Duodenal mucosa (tissue), 2 donors: ENCODE data around the gene LBHD2.

Experiments
- H3K27ac ChIP-seq: one replicate; pipeline ENCODE4 v1.7.0; 2013; ENCODE audit warnings: low read depth, low read length
- H3K27me3 ChIP-seq, 2 donors: one replicate each; pipeline ENCODE4 v1.7.0; 2013; ENCODE audit warnings: low read length in 2 of 2, control low read depth in 1 of 2; ENCODE audit not compliant: insufficient read depth in 2 of 2, control insufficient read depth in 1 of 2
- H3K36me3 ChIP-seq, 2 donors: one replicate each; pipeline ENCODE4 v1.7.0; 2013; ENCODE audit warnings: low read length in 2 of 2, control low read depth in 1 of 2; ENCODE audit not compliant: insufficient read depth in 2 of 2, control insufficient read depth in 1 of 2
- H3K4me1 ChIP-seq, 2 donors: one replicate each; pipeline ENCODE4 v1.7.0; 2013; ENCODE audit warnings: low read length in 2 of 2, control low read depth in 1 of 2; ENCODE audit not compliant: insufficient read depth in 2 of 2, control insufficient read depth in 1 of 2
- H3K4me3 ChIP-seq, 2 donors: one replicate each; pipeline ENCODE4 v1.7.0; 2013; ENCODE audit warnings: low read length in 2 of 2, low read depth in 1 of 2
- H3K9ac ChIP-seq, 2 donors: one replicate each; pipeline ENCODE4 v1.7.0; 2013; ENCODE audit warnings: low read length in 2 of 2, low read depth in 1 of 2
- H3K9me3 ChIP-seq, 2 donors: one replicate each; pipeline ENCODE4 v1.7.0; 2013; ENCODE audit warnings: low read length in 2 of 2, control low read depth in 1 of 2; ENCODE audit not compliant: control insufficient read depth in 1 of 2

Gene LBHD2

DNA sequence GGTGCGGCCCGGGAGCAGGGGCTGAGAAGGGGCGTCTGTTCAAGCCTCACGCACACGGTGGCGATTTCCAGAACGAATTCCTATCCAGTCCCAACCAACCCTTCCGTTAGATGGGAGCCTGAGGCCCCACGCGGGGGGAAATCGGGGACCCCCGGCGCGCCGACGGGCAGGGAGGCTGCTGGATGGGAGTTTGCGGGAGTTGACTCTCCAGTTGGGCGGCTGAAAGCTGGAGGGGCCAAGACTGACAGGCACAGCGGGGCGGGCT lies 20.3 kb downstream of the LBHD2 start:
- peaks cover 0 to 5% of the 10 kb centered on the region in 2 donors for H3K27me3 ChIP-seq
- H3K4me3 ChIP-seq: peak overlapping the region in 1 of 2 donors; percentile 28
- H3K9ac ChIP-seq: no peak overlapping the region
- H3K27ac ChIP-seq: no peak overlapping the region
- no peaks in the 10 kb centered on the region for H3K9me3 ChIP-seq
- peaks cover 46 to 49% of the 10 kb centered on the region in 2 donors for H3K4me1 ChIP-seq
- H3K36me3 ChIP-seq: peaks cover 0 to 6% of the 10 kb centered on the region in 2 donors

DNA sequence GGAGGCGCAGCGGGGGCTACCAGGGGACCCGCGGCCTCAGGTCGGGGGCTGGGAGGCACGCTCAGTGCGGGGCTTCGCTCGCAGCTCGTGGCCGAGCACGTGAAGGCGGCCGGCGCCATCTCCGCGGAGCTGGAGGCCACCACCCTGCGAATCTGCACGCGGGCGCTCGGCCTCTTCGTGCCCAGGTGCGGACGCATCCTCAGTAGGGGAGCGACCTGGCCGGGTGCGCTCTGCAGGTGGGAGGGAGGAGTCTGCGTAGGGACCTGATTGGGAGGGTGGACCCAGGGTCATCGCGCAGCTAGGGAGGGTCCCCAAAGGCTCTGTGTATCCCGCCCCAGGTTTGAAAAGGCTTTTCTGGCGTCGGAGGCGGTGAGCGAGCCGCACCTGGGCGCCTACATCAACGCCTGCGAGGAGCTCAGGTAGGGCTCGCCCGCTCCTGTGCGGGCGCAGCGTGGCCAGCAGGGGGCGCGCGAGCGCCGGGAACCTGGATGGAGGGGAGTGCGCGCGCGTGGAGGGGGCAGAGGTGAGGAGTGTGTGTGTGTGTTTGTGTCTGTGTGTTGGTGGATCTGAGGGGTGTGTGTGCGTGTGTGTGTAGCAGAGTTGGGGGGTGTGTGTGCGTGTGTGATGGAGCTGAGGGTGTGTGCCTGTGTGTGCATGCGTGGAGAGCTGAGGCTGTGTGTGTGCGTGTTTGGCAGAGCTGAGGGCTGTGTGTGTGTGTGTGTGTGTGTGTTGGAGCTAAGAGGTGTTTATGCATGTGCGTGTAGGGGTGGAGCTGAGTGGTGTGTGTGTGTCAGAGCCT lies 20.8 kb downstream of the LBHD2 start:
- Histone ChIP-seq H3K4me1 (peaks cover 42 to 44% of the 10 kb centered on the region in 2 donors), H3K36me3 (peaks cover 0 to 6% of the 10 kb centered on the region in 2 donors), H3K9ac (no peak overlapping the region), H3K9me3 (no peaks in the 10 kb centered on the region), H3K27me3 (peaks cover 0 to 5% of the 10 kb centered on the region in 2 donors), H3K27ac (no peak overlapping the region), H3K4me3 (peak overlapping the region in 1 of 2 donors; percentile 21)

DNA sequence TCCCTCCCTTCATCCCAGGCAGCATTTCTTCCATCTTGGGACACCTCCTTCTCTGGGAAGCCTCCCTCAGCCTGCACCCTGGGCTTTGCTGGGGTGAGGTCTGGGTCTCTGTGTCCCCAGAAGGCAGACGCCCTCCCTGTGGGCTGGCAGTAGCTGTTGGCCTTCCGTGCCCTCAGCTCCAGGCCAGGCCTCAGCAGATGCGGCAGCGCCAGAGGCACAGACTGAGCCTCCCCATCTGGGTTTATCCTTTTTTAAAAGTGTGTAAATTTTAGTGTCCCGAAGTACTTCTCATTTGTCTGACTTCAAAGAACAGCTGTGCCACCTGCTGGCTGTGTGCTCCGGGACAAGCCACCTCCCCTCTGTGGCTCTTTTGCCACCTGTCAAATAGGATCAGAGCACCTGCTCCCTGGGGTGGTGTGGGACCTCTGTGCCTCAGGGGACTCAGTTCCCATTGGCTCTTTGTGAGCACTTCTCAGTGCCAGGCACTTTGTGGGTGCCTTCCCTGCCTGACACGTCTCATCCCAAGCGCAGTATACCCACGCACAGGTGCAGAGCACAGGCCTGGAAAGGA lies 21.7 kb downstream of the LBHD2 start:
- Histone ChIP-seq H3K27ac (no peak overlapping the region), H3K9ac (no peak overlapping the region), H3K4me3 (no peak overlapping the region)

DNA sequence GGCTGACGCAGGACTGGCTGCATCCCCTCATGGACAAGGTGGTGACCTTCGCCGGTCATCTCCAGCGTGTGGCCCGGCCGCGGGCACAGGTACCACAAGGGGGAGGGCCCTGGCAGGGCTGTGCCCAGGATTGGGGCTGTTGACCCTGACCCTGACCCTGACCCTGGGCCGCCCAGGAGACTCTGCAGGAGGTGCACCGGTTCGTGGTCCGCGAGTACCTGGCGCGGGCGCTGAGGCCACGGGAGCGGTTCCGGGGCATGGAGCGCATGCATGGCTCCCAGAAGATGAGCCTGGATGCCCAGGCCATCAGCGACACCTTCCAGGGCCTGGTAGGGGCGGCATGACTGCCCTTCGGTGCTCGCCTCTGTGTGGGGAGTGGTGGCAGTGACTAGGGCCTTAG lies 23.4 kb downstream of the LBHD2 start:
- peaks cover 0 to 5% of the 10 kb centered on the region in 2 donors for H3K27me3 ChIP-seq
- no peaks in the 10 kb centered on the region for H3K9me3 ChIP-seq
- no peak overlapping the region for H3K9ac ChIP-seq
- H3K4me1 ChIP-seq: peaks cover 46 to 47% of the 10 kb centered on the region in 2 donors
- H3K27ac ChIP-seq: no peak overlapping the region
- H3K4me3 ChIP-seq: no peak overlapping the region
- H3K36me3 ChIP-seq: no peaks in the 10 kb centered on the region

More for the DNA sequence above, 21.7 kb downstream of the LBHD2 start:
- Histone ChIP-seq H3K9me3 (no peaks in the 10 kb centered on the region), H3K36me3 (peaks cover 0 to 6% of the 10 kb centered on the region in 2 donors), H3K4me1 (peaks cover 37 to 39% of the 10 kb centered on the region in 2 donors), H3K27me3 (peaks cover 0 to 5% of the 10 kb centered on the region in 2 donors)

DNA sequence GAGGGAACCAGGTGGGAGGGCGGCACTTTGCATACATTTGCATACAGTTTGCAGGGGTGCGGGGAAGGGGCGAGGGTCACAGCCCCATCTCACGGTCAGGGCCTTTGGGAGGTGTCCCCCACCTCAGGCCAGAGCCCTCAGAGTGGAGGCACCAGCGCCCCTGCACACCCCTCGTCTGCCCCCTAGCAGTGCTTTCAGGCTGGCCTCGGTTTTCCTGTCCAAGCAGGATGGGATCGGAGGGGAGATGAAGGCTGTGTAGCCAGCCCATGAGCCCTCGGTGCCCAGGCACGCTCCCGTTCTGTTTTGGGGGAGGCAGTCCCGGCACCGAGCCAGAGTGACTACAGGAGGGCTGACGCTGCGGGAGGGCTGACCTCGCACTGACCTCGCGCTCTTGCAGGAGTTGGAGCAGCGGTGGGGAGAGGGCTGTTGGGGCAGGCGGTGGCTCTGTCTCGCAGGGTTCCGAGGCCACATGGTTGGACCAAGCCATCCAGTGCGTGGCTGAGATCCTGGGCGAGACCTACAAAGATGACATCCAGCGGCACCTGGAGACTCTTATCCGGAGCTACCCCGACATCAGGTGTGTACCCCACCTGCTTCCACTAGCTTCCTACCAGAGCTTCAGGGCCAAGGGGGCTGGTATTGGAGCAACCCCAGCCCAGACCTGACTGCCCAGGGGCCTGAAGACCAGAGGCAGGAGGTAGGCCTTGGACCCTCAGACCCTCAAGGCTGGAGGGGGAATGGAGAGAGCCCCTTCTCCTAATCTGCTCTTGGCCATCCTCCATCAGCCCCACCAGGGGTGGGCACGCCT lies 24.1 kb downstream of the LBHD2 start:
- Histone ChIP-seq H3K9ac (no peak overlapping the region), H3K27ac (peak overlapping the region; percentile 32), H3K9me3 (no peaks in the 10 kb centered on the region), H3K4me3 (no peak overlapping the region), H3K36me3 (no peaks in the 10 kb centered on the region), H3K4me1 (peaks cover 44 to 51% of the 10 kb centered on the region in 2 donors), H3K27me3 (peaks cover 0 to 5% of the 10 kb centered on the region in 2 donors)

DNA sequence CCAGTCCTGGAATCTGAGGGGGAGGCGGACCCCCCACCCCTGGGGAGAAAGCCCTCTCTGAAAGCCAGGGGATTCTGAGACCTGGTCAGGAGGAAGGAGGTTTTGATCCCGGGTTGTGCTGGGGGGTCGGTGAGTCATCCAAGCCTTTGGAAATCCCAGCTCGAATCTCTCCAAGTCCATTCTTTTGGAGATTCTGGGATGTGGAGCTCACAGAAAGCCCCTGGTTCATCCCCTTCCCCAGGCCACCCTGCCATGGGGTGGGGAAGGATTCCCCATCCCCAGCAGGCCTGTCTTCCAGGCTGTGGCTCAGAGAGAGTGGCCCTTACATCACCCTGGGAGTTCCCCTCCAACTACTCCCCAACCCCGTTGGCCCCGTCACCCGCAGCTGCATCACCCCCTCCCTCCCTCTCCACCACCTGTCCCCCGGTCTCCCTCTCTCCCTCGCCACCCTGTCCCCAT lies 24.8 kb downstream of the LBHD2 start:
- peak overlapping the region; percentile 32 for H3K27ac ChIP-seq
- no peak overlapping the region for H3K4me3 ChIP-seq
- H3K9ac ChIP-seq: no peak overlapping the region
- H3K9me3 ChIP-seq: no peaks in the 10 kb centered on the region
- peaks cover 43 to 49% of the 10 kb centered on the region in 2 donors for H3K4me1 ChIP-seq
- H3K36me3 ChIP-seq: no peaks in the 10 kb centered on the region
- peaks cover 0 to 5% of the 10 kb centered on the region in 2 donors for H3K27me3 ChIP-seq

DNA sequence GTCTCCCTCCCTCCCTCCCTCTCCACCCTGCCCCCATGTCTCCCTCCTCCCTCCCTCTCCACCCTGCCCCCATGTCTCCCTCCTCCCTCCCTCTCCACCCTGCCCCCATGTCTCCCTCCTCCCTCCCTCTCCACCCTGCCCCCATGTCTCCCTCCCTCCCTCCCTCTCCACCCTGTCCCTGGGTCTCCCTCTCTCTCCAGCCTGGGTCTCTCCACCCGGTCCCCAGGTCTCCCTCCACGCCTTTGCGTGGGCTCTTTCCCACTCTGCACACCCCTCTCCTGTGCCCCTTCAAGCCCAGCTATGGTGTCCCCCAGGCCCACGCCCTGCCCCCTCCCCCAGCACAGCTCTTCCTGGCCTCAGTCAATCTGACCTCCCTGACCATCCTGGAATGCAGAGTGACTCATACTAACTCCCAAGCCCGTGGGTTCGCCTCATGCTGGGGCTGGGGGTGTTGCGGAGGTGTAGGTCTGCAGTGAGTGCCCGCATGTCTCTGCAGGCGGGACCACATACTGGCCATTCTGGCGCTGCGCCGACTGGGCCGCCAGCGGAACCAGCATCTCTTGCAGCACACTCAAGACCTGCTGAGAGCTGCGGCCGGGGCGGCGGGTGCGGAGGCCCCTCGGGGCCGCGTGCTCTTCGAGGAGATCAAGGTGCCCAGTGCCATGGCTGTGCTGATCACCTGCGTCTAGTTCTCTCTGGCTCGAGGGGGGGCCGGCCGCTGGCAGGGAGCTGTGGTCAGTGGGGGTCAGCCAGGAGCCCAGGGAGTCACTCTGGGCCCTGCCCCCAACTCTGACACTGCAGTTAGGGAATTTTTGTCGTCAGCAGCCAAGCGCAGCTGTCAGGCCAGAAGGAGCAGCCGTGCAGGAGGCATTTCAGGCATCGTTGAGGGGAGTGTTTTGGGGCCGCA lies 25.8 kb downstream of the LBHD2 start:
- Histone ChIP-seq H3K27me3 (no peaks in the 10 kb centered on the region), H3K9ac (no peak overlapping the region), H3K4me3 (no peak overlapping the region), H3K4me1 (peaks cover 46 to 51% of the 10 kb centered on the region in 2 donors), H3K36me3 (no peaks in the 10 kb centered on the region), H3K27ac (peak overlapping the region; percentile 63), H3K9me3 (no peaks in the 10 kb centered on the region)

DNA sequence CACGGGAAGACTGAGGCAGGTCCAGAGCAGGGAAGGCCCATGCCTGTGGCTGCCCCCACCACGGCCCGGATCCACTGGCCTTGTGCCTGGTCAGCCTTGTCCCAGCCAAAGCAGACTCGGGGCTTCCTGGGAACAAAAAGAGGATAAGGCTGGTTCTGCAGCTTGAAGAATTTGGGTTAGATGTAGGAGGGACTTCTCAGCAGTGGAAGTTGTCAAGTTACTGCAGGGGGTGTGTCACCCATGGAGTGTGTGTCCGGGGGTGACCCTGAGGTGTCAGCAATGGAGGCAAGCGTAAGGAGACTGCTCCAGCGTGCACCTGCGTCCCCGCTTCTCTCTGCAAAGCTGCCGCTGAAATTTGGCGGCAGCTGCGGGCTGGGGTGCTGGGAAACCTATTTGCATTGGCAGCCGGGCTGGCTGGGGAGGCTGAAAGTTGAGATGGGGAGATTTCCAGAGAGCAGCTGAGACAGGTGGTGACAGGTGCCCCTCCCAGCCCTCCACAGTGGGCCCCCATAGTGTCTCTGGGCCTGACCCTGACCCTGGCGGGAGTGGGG lies 26.7 kb downstream of the LBHD2 start:
- H3K9me3 ChIP-seq: no peaks in the 10 kb centered on the region
- H3K4me1 ChIP-seq: peaks cover 40 to 45% of the 10 kb centered on the region in 2 donors
- no peaks in the 10 kb centered on the region for H3K27me3 ChIP-seq
- peak overlapping the region in 1 of 2 donors; percentile 12 for H3K9ac ChIP-seq
- peak overlapping the region; percentile 77 for H3K27ac ChIP-seq
- H3K36me3 ChIP-seq: no peaks in the 10 kb centered on the region
- no peak overlapping the region for H3K4me3 ChIP-seq

DNA sequence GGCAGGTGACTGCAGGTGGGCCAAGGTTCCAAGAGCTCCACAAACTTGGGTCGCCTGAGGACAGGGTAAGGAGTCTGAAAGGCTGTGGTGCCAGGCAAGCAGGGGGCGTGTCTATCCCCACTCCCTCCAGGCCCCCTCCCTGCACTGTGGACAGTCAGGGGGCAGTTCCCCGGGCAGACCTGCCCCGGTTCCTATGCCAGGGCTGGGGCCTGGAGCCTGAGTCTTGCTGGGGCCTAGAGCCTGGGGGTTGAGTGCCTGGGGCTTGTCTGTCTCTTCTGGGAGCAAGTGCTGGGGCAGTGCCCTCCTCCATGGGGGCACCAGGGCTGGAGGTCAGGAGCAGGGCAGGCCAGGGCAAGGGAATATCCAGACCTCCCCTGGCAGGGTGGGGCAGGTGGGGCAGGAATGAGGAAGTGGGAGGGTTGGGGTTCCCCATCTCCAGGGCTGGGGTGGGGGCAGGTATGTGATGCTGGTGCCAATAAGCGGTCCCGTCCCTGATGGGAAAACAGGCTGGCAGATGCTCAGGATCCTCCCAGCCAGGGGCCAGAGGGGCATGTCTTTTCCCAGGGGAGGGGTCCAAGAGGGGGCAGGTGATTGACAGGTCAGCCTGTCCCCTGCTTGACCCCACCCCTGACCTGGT lies 27.3 kb downstream of the LBHD2 start:
- peak overlapping the region; percentile 53 for H3K27ac ChIP-seq
- H3K36me3 ChIP-seq: no peaks in the 10 kb centered on the region
- no peak overlapping the region for H3K9ac ChIP-seq
- H3K4me1 ChIP-seq: peaks cover 40 to 45% of the 10 kb centered on the region in 2 donors
- H3K9me3 ChIP-seq: no peaks in the 10 kb centered on the region
- no peaks in the 10 kb centered on the region for H3K27me3 ChIP-seq
- no peak overlapping the region for H3K4me3 ChIP-seq
